Right ventricle myocardium inferior (tissue), 1 donor: ENCODE measurements around the gene PXYLP1. TPM values are rescaled to one million over a fixed set of nuclear protein-coding genes. Genes with fewer than 3 reads are reported as not detected.
"Not testable (repeated sequence)": the region's sequence is repeated elsewhere in the genome, so short reads cannot be mapped to it uniquely, and the experiment has no call there.

Experiments used
- ATAC-seq: fragments of 200-7000 bp; cut with Tn5 transposase; one replicate; pipeline ENCODE4 v1.9.1; 2020; ENCODE audit warnings: mild to moderate bottlenecking, moderate library complexity
- DNase-seq: peaks from one replicate; pipeline ENCODE4 v3.0.0; 2021; ENCODE audit errors: missing footprints
- intact Hi-C: fragments of 100-400 bp; cut with DNase I; formaldehyde crosslinking; loops from one replicate; pipeline ENCODE4 v1.11.0; 2022
- total RNA-seq: library from RNA; stranded (reverse); fragmentation: NEBNext Ultra II Directional; extraction: Animal tissue kit (Norgen Biotek cat#: 25700); gene quantifications from one replicate; pipeline ENCODE4 v1.2.1, GENCODE V29; 2021
- donor health status: DM: no; HTN: yes; CAD: no; lungs with severe emphysema.

The PXYLP1 gene
- total RNA-seq, 1 donor from 2014 or later = 13.7 TPM

GRCh38 chr3:141279077-141279967 lies 47.7 kb downstream of the PXYLP1 start:
- ATAC-seq = peak; percentile 54
- DNase-seq = no peak
- intact Hi-C loops = loop anchor here (1.0 to 5.0 kb wide), 2 partner anchors 47 to 277 kb away; no protein-coding TSS in a partner anchor

GRCh38 chr3:141280086-141280485 lies 48.5 kb downstream of the PXYLP1 start:
- ATAC-seq (no peak), DNase-seq (no peak)
- intact Hi-C loops = no loop called here

GRCh38 chr3:141280690-141281089 lies 49.1 kb downstream of the PXYLP1 start:
- intact Hi-C loops = no loop called here
- DNase-seq (no peak), ATAC-seq (no peak)

GRCh38 chr3:141285570-141285969 lies 53.9 kb downstream of the PXYLP1 start:
- intact Hi-C loops = no loop called here
- DNase-seq = no peak
- no peak for ATAC-seq

DNA sequence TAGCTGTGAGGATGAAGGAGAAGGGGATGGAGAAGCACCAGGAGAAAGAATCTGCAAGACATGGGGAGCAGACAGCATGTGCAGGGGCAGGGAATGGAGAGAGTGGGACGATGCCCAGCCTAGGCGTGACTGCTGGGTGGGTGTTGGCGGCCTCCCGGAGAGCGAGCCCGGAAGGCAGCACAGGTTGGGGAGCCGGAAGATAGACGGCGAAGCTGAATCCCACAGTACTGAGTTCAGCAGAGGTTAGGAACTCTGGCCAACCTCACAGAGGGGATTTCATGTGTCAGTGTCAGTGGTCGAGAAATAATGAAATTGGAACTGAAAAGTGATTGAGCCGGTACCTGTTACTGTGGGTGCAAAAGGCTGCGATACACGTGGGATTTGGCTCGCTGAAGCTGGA lies 55.2 kb downstream of the PXYLP1 start:
- ATAC-seq (no peak), DNase-seq (no peak)
- intact Hi-C loops = no loop called here

GRCh38 chr3:141287326-141287725 lies 55.7 kb downstream of the PXYLP1 start:
- DNase-seq (no peak), ATAC-seq (no peak)
- intact Hi-C loops = no loop called here

GRCh38 chr3:141288336-141288990 lies 56.8 kb downstream of the PXYLP1 start:
- ATAC-seq (no peak), DNase-seq (no peak)
- intact Hi-C loops = no loop called here

DNA sequence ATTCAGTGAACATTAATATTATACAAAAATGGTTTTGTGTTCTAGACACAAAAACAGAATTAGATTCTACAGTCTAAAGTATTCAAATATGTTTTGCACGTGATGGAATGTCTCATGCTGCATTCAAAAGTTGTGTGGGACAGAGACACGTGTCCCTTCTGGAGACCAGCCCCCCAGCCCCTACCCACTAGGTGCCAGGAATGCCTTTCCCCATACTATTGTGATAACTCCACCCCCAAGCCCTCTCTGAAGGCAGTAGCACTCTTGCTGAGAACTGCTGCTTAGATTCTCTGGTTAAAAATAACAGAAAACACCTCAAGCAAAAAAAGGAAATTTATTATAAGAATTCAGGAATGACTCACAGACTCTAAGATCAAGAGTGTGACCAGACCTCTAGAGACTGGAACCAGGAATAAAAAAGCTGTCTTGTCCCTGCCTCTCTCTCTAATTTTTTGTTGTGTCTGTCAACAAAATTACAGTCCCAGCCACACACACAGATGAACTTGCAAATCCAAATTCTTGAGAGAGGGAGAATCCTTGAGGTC lies 57.7 kb downstream of the PXYLP1 start:
- intact Hi-C loops = no loop called here
- ATAC-seq = no peak
- no peak for DNase-seq

DNA sequence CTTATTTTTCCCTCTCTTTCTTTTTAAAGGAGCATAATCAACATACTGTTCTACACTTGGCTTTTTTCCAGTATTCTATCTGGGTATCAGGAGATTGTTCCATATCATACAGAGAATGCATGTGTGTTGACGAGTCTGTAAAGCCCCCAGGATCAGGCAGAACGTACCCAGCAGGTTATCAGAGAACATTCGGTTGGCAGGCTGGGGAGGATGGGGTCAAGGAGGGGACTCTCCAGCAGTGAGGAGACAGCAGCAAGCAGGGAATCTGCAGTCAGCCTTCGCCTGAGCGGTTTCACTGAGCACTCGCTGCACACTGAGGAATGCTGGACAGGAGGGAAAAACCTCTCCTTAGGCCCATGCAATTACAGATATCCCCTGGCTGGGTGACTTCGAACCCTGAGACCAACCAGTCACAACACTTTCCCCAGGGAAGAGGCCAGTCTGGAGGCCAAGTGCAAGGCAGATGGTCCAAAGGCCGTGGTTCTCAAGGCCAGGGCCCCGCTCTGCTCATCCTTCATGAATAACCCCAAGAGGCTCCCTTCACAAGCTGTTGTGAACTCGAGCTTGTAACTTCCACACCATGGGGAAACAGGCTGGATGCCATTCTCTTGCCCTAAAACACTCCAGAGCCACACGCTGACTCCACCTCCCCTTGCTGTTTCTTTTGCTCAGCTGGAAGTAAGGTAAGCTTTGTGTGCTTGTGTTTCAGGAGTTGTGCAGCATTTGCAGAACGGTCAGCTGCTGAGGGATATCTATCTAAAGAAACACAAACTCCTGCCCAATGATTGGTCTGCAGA lies 60.1 kb downstream of the PXYLP1 start:
- peak; percentile 59 for ATAC-seq
- intact Hi-C loops = no loop called here
- no peak for DNase-seq

- intact Hi-C loops = no loop called here
- ATAC-seq (peak; percentile 42), DNase-seq (no peak)
Observed at GRCh38 chr3:141292356-141293058, 60.9 kb downstream of the PXYLP1 start.

GRCh38 chr3:141294301-141294700 lies 62.7 kb downstream of the PXYLP1 start:
- no peak for ATAC-seq
- intact Hi-C loops = no loop called here
- no peak for DNase-seq

DNA sequence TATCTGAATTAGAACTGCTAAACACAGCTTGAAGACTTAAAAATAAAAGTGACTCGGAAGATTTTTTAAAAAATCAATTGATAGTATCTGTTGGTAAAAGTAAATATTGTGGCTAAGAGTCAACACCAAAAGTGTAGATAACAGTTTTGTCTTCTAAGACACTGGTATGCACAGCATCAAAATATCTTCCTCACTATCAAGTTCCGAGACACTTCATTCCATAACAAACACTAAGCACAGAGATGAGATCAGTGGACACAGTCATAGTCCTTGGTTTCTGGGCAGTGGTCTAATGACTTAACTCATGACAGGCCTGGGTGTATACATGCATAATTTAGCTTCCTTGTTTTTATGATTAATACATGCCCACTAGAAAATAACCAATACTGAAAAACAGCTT lies 63.2 kb downstream of the PXYLP1 start:
- ATAC-seq (no peak), DNase-seq (no peak)
- intact Hi-C loops = no loop called here

DNA sequence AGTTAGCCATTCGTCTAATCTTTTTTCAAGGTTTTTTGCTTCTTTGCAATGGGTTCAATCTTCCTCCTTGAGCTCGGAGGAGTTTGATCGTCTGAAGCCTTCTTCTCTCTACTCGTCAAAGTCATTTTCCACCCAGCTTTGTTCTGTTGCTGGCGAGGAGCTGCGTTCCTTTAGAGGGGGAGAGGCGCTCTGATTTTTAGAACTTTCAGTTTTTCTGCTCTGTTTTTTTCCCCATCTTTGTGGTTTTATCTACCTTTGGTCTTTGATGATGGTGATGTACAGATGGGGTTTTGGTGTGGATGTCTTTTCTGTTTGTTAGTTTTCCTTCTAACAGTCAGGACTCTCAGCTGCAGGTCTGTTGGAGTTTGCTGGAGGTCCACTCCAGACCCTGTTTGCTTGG lies 68.8 kb downstream of the PXYLP1 start:
- ATAC-seq, DNase-seq, intact Hi-C loops: not testable (repeated sequence)

- DNase-seq (no peak), ATAC-seq (peak; percentile 33)
- intact Hi-C loops = loop anchor here (2.0 kb wide), 1 partner anchor 152 kb away; no protein-coding TSS in a partner anchor
Observed at GRCh38 chr3:141302364-141303141, 70.9 kb downstream of the PXYLP1 start.

GRCh38 chr3:141303481-141304223 lies 72.0 kb downstream of the PXYLP1 start:
- intact Hi-C loops = loop anchor here (2.0 kb wide), 1 partner anchor 151 kb away; no protein-coding TSS in a partner anchor
- peak; percentile 41 for ATAC-seq
- DNase-seq = no peak

DNA sequence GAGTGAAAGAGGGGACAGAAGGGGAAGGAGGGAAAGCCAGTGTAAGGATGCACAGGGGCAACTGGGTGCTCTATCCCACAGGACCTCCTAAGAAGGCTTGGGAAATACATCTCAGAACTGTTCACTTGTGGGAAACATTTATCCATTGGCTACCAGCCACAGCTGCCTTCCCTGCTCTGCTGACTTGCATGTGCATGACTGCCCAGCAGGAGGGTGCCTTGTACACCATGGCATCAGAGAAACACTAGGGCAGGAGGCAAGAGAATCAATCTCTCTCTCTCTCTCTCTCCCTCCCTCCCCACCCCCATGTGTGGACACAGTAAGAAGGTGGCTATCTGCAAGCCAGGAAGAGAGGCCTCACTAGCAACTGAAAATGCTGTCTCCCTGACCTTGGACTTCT lies 73.8 kb downstream of the PXYLP1 start:
- DNase-seq = no peak
- ATAC-seq = no peak
- intact Hi-C loops = no loop called here

DNA sequence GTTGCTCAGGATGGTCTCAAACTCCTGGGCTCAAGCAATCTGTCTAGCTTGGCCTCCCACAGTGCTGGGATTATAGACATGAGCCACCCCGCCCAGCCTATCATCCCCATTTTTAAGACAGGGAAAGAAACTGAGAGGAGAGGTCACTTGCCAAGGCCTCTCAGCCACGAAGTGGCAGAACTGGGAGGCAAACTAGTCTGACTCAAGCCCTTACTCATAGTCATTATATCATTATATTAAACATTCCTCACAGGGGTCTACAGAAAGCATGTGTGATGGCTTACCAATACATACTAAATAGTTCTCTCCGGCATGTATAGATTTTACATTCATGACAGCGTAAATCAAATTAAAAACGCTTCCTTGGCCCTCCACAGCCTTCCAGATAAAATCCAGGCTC lies 74.7 kb downstream of the PXYLP1 start:
- no peak for ATAC-seq
- intact Hi-C loops = no loop called here
- DNase-seq = no peak
